GM19324 (cell line): ENCODE measurements around the gene DRD3.

Experiments used
- ATAC-seq: cut with Tn5 transposase; IDR thresholded peaks from one replicate; pipeline ENCODE4 v1.9.1; 2021; ENCODE audit warnings: mild to moderate bottlenecking, moderate library complexity; ENCODE audit not compliant: unreplicated experiment, low FRiP score

DRD3 gene

GRCh38 chr3:114081037-114081436, 97.8 kb downstream of the DRD3 start:
- no peak for ATAC-seq

DNA sequence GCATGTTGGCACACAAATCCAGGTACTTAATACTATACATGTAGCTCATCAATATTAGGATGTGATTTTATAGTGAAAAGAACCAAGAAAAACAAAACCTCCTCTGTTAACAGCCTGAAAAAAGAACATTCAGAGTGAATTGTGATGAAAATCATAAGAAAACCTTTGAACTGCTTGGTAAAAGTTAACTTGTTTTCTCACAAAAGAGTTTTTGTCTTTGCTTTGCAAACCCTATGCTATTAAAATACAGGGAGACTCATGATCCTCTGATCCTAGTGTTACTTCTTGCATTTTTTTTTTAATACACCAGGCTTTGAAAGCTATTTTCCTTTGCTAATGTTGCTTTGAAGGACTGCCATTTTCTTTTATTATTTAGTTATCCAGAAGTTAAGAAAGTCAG, 98.7 kb downstream of the DRD3 start:
- ATAC-seq, result no peak

DNA sequence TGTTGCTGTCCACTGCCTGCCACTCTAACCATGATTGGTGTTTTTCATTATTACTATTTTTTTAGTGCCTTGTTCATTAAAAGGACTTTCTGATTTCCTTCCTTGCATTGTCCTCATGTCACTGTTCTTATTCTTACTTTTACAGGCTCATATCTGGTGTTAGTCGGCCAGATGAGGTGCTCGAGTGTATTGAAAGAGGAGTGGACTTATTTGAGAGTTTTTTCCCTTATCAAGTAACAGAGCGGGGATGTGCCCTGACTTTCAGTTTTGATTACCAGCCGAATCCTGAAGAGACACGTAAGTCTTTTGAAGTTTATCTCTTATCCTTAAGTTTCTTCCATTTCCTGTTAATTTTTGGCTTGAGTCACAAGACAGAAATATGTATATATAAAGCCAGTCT, 99.1 kb downstream of the DRD3 start:
- ATAC-seq, result no peak

DNA sequence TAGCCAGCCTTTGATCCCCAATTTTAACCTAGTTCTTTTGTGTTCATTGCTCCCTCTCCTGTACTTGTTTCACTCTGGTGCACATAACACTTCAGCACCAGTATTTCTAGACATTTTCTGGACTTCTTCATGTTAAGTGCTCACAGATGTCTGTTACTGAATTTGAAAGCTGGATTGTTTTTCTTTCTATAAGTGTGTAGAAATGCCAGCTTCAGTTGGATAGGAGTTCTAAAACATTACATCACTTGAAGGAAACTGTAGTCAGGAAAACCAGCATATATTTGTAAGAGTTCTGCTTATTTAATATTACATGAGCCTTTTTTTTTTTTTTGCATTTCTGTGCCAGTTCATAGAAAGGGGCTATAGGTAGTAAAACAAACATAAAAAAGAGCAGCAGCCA, 100.7 kb downstream of the DRD3 start:
- ATAC-seq, result no peak
